HG03571 (cell line): ENCODE data around the gene FAM153A.
"Not testable (repeated sequence)": the region's sequence is repeated elsewhere in the genome, so short reads cannot be mapped to it uniquely, and the experiment has no call there.

Source experiments
- ATAC-seq: cut with Tn5 transposase; IDR thresholded peaks from one replicate; pipeline ENCODE4 v1.9.1; 2021; ENCODE audit not compliant: unreplicated experiment

Gene FAM153A

GRCh38 chr5:177747354-177747753 is 35.3 kb downstream of the FAM153A start:
- not testable (repeated sequence) for ATAC-seq

DNA sequence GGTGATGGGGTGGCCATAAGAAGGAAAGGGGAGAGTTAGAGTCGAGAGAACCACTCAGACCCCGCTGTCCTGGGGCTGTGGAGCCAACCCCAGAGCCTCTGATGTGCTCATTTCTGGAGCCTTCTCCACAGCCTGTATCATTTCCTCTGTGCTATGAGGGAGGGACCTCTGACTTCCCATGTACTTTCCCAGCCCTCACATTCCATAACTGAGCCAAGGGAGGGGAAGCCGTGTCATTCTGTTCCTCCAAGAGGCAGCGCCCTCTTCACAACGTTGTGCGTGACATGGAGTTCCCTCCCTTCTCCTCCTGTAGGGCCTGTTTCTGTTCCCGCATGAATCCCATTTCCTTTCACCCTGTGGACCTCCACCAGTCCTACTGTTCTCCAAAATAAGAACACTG is 57.8 kb downstream of the FAM153A start:
- not testable (repeated sequence) for ATAC-seq

- not testable (repeated sequence) for ATAC-seq
Measured at GRCh38 chr5:177723831-177724485, 58.7 kb downstream of the FAM153A start.

- ATAC-seq: not testable (repeated sequence)
Measured at GRCh38 chr5:177722829-177723228, 59.9 kb downstream of the FAM153A start.

DNA sequence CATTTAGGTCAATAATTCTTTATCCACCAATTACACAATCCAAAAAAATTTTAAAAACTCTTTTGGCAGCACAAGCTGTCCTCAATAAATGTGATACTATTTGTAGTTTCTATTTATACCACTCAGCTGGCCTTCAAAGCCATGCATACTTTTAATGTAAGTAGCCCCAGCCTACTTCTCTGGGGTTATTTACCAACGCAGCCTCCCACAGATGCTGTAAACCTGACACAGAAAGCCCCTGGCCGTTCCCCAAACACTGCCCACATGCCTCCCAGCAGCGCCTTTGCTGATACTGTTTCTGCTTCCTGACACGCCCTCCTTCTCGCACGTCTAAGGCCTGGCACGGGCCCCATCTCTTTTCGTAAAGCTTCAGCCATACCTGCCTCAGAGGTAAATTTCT is 62.7 kb downstream of the FAM153A start:
- ATAC-seq: not testable (repeated sequence)

- not testable (repeated sequence) for ATAC-seq
Measured at GRCh38 chr5:177715423-177715822, 67.3 kb downstream of the FAM153A start.

GRCh38 chr5:177696100-177696499 is 86.6 kb downstream of the FAM153A start:
- not testable (repeated sequence) for ATAC-seq

GRCh38 chr5:177695356-177695930 is 87.3 kb downstream of the FAM153A start:
- ATAC-seq: not testable (repeated sequence)

DNA sequence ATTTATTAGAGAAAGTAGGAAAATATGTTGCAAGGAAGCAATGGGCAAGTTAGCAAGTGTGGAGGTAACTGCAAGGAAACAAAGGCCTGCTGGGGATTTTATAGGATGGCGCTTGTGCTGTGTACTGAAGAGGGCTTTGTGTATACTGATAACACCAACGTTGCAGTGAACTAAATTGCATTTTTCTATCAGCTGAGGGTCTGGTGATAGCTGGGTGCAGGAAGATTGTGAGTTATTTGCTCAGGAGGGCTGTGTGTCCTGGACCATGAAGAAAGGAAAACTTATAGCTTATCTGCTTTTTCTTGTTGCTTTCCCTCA is 88.2 kb downstream of the FAM153A start:
- not testable (repeated sequence) for ATAC-seq

GRCh38 chr5:177693671-177694517 is 88.8 kb downstream of the FAM153A start:
- ATAC-seq: not testable (repeated sequence)

DNA sequence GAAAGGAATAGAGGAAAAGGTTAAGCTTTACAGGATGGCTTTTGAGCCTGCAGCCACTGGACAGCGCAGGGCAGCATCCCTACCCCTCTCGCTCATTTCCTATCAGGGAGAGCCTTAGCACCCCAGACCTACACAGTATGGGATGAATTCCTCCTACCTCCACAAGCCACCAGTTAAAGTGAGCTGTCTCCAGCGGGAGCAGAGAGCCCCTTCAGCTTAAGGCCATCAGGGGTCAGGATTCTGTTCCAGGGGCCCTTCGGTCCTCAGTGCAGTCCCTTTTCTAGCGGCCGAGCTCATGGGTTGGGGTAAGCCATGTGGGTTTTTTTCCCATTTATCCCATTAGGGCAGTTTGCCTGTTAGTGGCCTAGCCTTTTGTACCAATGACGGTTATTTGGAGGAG is 89.7 kb downstream of the FAM153A start:
- ATAC-seq: not testable (repeated sequence)

- not testable (repeated sequence) for ATAC-seq
Measured at GRCh38 chr5:177692507-177692906, 90.2 kb downstream of the FAM153A start.

DNA sequence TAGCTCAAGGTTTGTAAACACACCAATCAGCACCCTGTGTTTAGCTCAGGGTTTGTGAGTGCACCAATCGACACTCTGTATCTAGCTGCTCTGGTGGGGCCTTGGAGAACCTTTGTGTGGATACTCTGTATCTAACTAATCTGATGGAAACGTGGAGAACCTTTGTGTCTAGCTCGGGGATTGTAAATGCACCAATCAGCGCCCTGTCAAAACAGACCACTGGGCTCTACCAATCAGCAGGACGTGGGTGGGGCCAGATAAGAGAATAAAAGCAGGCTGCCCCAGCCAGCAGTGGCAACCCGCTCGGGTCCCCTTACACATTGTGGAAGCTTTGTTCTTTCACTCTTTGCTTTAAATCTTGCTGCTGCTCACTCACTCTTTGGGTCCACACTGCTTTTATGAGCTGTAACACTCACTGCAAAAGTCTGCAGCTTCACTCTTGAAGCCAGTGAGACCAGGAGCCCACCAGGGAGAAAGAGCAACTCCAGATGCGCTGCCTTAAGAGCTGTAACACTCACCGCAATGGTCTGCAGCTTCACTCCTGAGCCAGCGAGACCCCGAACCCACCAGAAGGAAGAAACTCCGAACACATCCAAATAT is 93.6 kb downstream of the FAM153A start:
- ATAC-seq: not testable (repeated sequence)

DNA sequence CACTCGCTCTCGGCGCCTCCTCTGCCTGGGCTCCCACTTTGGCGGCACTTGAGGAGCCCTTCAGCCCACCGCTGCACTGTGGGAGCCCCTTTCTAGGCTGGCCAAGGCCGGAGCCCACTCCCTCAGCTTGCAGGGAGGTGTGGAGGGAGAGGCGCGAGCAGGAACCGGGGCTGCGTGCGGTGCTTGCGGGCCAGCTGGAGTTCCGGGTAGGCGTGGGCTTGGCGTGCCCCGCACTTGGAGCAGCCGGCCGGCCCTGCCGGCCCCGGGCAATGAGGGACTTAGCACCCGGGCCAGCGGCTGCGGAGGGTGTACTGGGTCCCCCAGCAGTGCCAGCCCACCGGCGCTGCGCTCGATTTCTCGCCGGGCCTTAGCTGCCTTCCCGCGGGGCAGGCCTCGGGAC is 94.6 kb downstream of the FAM153A start:
- ATAC-seq: not testable (repeated sequence)

DNA sequence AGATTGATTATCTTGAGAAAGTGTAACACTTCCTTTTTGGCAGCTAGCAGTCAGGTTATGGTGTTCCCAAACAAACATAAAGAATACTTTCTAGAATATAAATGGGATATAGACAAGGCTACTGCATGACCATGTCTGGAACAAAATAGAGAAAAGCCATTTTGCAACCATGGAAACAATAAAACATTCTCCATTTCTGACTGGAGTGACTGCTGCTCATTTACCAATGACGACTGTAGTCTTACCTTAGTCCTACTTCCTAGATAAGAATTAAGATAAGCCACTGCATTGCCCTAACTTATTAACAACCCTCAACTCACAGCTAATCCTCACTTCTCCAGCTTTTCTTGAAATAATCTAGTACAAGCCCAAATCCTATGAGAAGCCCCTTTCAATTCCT is 100.8 kb downstream of the FAM153A start:
- ATAC-seq: not testable (repeated sequence)
